Kidney epithelial cell (primary cell): ENCODE data around the gene STXBP6. TPM values are rescaled to one million over a fixed set of nuclear protein-coding genes. Genes with fewer than 3 reads are reported as not detected.

Source experiments
- DNase-seq: peaks from one replicate; pipeline ENCODE4 v3.0.0-alpha.2; 2010; ENCODE audit warnings: low read depth
- H3K27me3 ChIP-seq: 2 replicates; pipeline ENCODE4 v1.6.0; 2011; ENCODE audit warnings: low read length; ENCODE audit not compliant: control insufficient read depth, insufficient read depth
- H3K36me3 ChIP-seq: 2 replicates; pipeline ENCODE4 v1.5.1; 2011; ENCODE audit warnings: low read length; ENCODE audit not compliant: control insufficient read depth, insufficient read depth
- H3K4me3 ChIP-seq: 2 replicates; pipeline ENCODE4 v1.5.1; 2011; ENCODE audit warnings: low read depth, mild to moderate bottlenecking, control low read depth, low read length
- total RNA-seq: library from RNA; depleted of rRNA; stranded (reverse); fragments of >200 nt; gene quantifications from 2 replicates; pipeline ENCODE4 v1.2.3, GENCODE V29; 2015
- TF ChIP-seq, protein P1 (sequence below): IDR thresholded peaks from 2 replicates; pipeline ENCODE4 v1.5.1; 2011; ENCODE audit warnings: mild to moderate bottlenecking, moderate library complexity, low read length, control low read depth, inconsistent platforms; ENCODE audit not compliant: insufficient read depth, poor library complexity, severe bottlenecking

Gene STXBP6
- total RNA-seq, 1 donor from 2014 or later = 0.38 TPM

DNA sequence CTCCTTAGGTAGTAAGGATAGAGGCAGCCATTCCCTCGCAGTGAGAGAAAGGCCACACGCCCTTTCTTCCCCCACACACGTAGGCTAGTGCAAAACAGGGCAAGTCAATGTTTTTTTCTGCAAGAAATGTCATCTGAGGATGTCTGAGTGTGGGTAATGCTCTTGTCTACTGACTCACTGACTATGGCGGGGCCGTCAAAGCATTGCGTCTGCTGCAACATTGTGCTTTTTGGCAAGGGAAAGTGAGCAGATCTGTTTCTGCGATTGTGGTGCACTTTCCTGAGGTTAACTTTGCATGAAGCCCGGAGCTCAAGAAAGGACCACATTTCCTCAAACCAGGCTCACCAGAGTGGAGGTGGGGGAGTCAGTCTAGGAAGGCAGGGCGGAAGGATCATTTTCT lies 234.4 kb downstream of the STXBP6 start:
- H3K36me3 ChIP-seq = no peaks in the 10 kb centered on the region
- no peak overlapping the region for H3K4me3 ChIP-seq
- DNase-seq = no peak
- TF ChIP-seq, protein P1, sequence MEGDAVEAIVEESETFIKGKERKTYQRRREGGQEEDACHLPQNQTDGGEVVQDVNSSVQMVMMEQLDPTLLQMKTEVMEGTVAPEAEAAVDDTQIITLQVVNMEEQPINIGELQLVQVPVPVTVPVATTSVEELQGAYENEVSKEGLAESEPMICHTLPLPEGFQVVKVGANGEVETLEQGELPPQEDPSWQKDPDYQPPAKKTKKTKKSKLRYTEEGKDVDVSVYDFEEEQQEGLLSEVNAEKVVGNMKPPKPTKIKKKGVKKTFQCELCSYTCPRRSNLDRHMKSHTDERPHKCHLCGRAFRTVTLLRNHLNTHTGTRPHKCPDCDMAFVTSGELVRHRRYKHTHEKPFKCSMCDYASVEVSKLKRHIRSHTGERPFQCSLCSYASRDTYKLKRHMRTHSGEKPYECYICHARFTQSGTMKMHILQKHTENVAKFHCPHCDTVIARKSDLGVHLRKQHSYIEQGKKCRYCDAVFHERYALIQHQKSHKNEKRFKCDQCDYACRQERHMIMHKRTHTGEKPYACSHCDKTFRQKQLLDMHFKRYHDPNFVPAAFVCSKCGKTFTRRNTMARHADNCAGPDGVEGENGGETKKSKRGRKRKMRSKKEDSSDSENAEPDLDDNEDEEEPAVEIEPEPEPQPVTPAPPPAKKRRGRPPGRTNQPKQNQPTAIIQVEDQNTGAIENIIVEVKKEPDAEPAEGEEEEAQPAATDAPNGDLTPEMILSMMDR = no peak
- H3K27me3 ChIP-seq = no peaks in the 10 kb centered on the region

DNA sequence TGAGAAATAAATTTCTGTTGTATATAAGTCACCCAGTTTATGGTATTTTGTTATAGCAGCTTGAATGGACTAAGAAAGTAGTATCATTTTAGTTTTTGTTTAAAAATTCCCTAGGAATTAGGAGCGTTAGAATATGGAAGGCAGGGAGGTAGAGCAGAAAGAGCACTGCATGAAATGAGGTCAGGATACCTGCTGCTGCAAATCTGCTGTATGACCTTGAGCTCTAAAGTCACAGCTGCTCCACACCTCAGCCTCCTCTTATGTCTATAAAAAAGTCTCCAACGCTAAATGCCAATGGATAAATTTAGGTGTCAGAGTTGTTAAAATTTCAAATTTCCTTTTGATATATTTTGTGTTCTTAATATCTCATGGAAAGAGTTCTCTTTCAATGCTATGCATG lies 235.0 kb downstream of the STXBP6 start:
- H3K36me3 ChIP-seq = no peaks in the 10 kb centered on the region
- DNase-seq = no peak
- no peak overlapping the region for H3K4me3 ChIP-seq
- TF ChIP-seq, protein P1 = no peak
- no peaks in the 10 kb centered on the region for H3K27me3 ChIP-seq

DNA sequence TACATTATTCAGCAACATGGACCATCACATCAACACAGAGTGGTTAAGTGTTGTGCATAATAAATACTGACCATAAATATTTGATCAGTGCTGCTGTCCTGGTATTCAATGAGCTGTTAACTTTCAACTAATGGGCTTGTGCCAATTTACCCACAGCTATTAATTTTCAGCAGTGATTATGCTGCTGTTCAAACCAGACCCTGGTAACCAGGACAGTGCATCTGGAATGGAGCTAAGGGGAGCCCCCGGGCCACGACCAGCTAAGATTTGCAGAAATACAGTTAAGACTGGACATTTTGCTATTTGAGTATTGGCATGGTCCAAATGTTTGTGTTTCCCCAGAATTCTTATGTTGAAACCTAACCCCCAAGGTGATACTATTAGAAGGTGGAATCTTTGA lies 235.6 kb downstream of the STXBP6 start:
- Histone ChIP-seq H3K27me3 (no peaks in the 10 kb centered on the region), H3K4me3 (no peak overlapping the region), H3K36me3 (no peaks in the 10 kb centered on the region)
- TF ChIP-seq, protein P1 = no peak
- no peak for DNase-seq

DNA sequence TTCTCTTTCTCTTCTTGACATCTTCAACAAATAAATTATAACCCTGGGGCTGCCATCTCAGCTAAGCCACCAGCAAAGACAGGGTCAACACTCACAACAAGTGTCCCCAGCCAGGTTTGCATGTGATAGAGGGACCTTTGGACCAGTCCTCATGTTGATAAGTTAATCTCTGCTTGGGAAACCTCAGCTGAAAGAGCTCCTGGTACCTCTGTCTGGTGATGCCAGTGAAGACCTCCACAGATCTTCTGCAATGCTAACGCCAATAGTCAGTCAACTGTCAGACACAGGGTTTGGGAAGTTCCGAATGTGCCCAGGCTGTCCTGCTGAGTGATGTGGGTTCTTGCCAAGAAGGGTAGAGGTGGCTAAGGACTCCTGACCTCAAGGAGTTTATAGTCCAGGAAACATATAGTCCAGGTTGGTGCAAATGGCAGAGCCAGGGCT lies 236.1 kb downstream of the STXBP6 start:
- no peak for DNase-seq
- Histone ChIP-seq H3K36me3 (no peaks in the 10 kb centered on the region), H3K4me3 (no peak overlapping the region), H3K27me3 (no peaks in the 10 kb centered on the region)
- TF ChIP-seq, protein P1 = no peak

DNA sequence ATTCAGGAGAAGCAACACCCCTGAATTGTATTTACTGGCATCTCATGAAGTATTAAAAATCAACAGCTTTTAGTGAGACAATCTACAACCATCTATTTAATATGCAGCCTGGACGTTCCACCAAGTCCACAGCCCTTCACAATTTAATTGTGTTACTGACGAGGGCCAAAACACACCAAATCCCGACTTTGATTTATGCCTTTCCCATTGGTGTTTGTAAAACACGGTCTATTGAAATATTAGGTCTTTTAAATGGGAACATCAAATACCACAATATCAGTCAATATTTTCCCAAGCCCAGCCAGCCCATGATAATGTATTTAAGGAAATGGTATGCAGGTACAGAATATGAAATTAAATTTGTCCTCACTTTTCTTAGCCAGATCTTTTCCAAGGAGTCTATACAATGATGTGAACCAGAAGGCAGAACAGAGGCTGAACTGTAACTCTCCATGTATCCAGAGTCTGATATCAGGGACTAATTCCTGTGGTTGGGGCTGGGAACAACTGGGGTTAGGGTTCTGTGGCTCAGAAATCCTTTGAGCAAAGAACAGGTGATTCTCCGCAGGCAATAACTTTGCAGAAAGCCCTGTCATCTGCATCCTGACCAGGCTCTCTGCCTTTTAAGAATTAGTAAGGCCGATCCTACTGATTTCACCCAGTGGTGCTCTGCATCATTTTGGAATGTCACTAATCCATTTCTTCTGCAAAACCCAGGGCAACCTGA lies 236.7 kb downstream of the STXBP6 start:
- Histone ChIP-seq H3K4me3 (no peak overlapping the region), H3K27me3 (no peaks in the 10 kb centered on the region), H3K36me3 (no peaks in the 10 kb centered on the region)
- TF ChIP-seq, protein P1 = no peak
- DNase-seq = no peak

DNA sequence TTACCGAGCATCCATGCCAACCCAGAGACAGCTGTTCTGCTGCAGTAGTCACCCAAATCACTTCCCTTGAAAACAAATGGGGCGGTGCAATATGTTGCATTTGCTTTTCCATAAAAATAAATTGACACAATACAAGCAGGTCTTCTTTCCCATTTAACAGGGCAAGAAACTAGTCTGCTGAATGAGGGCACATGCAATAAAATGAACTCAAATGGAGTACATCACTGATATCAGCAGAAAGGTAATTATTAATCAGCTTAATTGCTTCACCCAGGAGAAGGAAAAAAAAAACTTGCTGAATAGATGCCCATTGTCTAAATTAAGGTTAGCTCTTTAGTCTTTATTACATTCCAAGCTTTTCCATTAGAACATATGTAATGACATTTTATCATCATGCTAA lies 240.8 kb downstream of the STXBP6 start:
- DNase-seq = no peak
- no peak overlapping the region for H3K4me3 ChIP-seq

More for the DNA sequence above, 240.8 kb downstream of the STXBP6 start:
- TF ChIP-seq, protein P1 = no peak
- Histone ChIP-seq H3K36me3 (no peaks in the 10 kb centered on the region), H3K27me3 (no peaks in the 10 kb centered on the region)
